ENCODE results near the gene TMEM232. TPM values are rescaled to one million over a fixed set of nuclear protein-coding genes. Genes with fewer than 3 reads are reported as not detected.

Gene TMEM232
- total and polyA plus RNA-seq, 2 donors (not counting 3 experiments of a cell fraction or from before 2014, with no cell fraction given) = 0.17 to 0.38 TPM

DNA sequence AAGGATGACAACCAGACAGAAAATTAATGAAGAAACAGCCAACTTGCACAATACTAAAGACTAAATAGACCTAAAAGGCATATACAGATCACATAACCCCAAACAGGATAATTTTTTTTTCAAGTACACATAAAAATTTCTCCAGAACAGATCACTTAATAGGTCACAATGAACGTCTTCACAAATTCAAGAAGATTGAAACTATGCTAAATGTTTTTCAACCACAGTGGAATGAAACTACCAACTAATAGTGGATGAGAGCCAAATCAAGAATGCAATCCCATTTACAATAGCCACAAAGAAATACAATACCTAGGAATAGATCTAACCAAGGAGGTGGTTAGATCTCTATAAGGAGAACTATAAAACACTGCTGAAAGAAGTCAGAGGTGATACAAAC lies 145.8 kb downstream of the TMEM232 start:
- H3K36me3 ChIP-seq (ENCODE audit: control insufficient read depth in 2 of 2, extremely low read depth in 1 of 2, insufficient read depth in 2 of 2, low read length in 2 of 2) = no peaks in the 10 kb centered on the region
- H3K79me2 ChIP-seq (ENCODE audit: control insufficient read depth, insufficient read depth, low read length) = no peaks in the 10 kb centered on the region
- no peaks in the 10 kb centered on the region for H3K27me3 ChIP-seq (ENCODE audit: control insufficient read depth in 2 of 2, insufficient read depth in 2 of 2, low read length in 2 of 2)
- dilution Hi-C loops (cut with MboI; ENCODE audit: extremely low pct_ligation_motif_present, low sequenced_read_pairs) = no loop called here
- no peaks in the 10 kb centered on the region for H3K4me1 ChIP-seq (ENCODE audit: control insufficient read depth, extremely low read depth, insufficient read depth, low read length)
- intact Hi-C loops (cut with micrococcal nuclease) = no loop called here
- DNase-seq (ENCODE audit: low read depth, low spot score) (no peak), FAIRE-seq (no peak)
- no peaks in the 10 kb centered on the region for H3K9me3 ChIP-seq (replicated peaks; ENCODE audit: control insufficient read depth, insufficient read depth, low read length)
- no peak overlapping the region for H3K27ac ChIP-seq (ENCODE audit: insufficient read depth, low read depth, low read length)
- CTCF ChIA-PET = no interaction called here
- BruUV-seq (replicated peaks) = no TSS peak
- no peak overlapping the region for H3K4me3 ChIP-seq (replicated peaks in 1 of 3; ENCODE audit: insufficient read depth in 1 of 3, low read depth in 1 of 3, low read length in 3 of 3)
- POLR2A ChIA-PET = no interaction called here
- no peak overlapping the region for H3K4me2 ChIP-seq (ENCODE audit: insufficient read depth, low read length)
- no peak overlapping the region for H2AFZ ChIP-seq (ENCODE audit: low read depth, low read length)
- no peaks in the 10 kb centered on the region for H3K9me1 ChIP-seq (replicated peaks; ENCODE audit: control insufficient read depth, extremely low read depth, insufficient read depth, low read length)
- TF ChIP-seq JUN (IDR thresholded peaks at IDR 0.05; ENCODE audit: borderline replicate concordance, insufficient read depth, insufficient read length, low read depth) (no peak), MYC (IDR thresholded peaks at IDR 0.05; ENCODE audit: low read depth, low read length) (no peak), EZH2 (IDR thresholded peaks at IDR 0.05; ENCODE audit: borderline replicate concordance, low read depth, low read length, severe bottlenecking) (no peak), FOS (IDR thresholded peaks at IDR 0.05; ENCODE audit: borderline replicate concordance, insufficient read depth, low read length) (no peak)
- TF ChIP-seq, protein P1, sequence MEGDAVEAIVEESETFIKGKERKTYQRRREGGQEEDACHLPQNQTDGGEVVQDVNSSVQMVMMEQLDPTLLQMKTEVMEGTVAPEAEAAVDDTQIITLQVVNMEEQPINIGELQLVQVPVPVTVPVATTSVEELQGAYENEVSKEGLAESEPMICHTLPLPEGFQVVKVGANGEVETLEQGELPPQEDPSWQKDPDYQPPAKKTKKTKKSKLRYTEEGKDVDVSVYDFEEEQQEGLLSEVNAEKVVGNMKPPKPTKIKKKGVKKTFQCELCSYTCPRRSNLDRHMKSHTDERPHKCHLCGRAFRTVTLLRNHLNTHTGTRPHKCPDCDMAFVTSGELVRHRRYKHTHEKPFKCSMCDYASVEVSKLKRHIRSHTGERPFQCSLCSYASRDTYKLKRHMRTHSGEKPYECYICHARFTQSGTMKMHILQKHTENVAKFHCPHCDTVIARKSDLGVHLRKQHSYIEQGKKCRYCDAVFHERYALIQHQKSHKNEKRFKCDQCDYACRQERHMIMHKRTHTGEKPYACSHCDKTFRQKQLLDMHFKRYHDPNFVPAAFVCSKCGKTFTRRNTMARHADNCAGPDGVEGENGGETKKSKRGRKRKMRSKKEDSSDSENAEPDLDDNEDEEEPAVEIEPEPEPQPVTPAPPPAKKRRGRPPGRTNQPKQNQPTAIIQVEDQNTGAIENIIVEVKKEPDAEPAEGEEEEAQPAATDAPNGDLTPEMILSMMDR (IDR thresholded peaks at IDR 0.05; ENCODE audit: extremely low read depth in 1 of 2, insufficient read depth in 1 of 2, low read depth in 1 of 2, low read length in 2 of 2) = no peak
- H4K20me1 ChIP-seq (replicated peaks; ENCODE audit: control insufficient read depth, extremely low read depth, insufficient read depth, low read length) = no peaks in the 10 kb centered on the region
- no peak overlapping the region for H3K9ac ChIP-seq (replicated peaks; ENCODE audit: extremely low read depth, insufficient read depth, low read length)

DNA sequence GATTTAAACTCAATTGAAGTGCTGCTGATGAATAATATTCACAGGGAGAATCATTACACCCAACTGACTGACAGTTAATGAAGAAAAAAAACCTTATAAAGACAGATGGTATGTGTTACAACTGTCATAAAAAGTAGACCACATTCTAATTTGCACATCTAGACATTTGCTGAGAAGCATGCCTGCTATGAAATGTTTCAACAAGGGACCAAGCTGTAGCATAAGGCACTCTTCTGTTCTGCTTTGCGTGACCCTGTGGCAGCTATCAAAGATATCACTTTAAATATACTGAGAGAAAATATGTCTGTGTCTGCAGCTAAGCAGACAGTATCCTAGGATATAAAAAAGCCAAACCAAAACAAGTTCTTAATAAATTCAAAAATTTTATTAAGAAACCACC lies 153.7 kb downstream of the TMEM232 start:
- dilution Hi-C loops (cut with MboI; ENCODE audit: extremely low pct_ligation_motif_present, low sequenced_read_pairs) = no loop called here
- intact Hi-C loops (cut with micrococcal nuclease) = no loop called here
- Histone ChIP-seq H3K9me1 (replicated peaks; ENCODE audit: control insufficient read depth, extremely low read depth, insufficient read depth, low read length) (no peaks in the 10 kb centered on the region), H3K27me3 (ENCODE audit: control insufficient read depth in 2 of 2, insufficient read depth in 2 of 2, low read length in 2 of 2) (no peaks in the 10 kb centered on the region), H3K27ac (ENCODE audit: insufficient read depth, low read depth, low read length) (no peak overlapping the region), H3K9me3 (replicated peaks; ENCODE audit: control insufficient read depth, insufficient read depth, low read length) (no peaks in the 10 kb centered on the region), H3K4me1 (ENCODE audit: control insufficient read depth, extremely low read depth, insufficient read depth, low read length) (no peaks in the 10 kb centered on the region), H3K36me3 (ENCODE audit: control insufficient read depth in 2 of 2, extremely low read depth in 1 of 2, insufficient read depth in 2 of 2, low read length in 2 of 2) (no peaks in the 10 kb centered on the region), H2AFZ (ENCODE audit: low read depth, low read length) (no peak overlapping the region), H3K4me3 (replicated peaks in 1 of 3; ENCODE audit: insufficient read depth in 1 of 3, low read depth in 1 of 3, low read length in 3 of 3) (no peak overlapping the region), H3K79me2 (ENCODE audit: control insufficient read depth, insufficient read depth, low read length) (no peaks in the 10 kb centered on the region), H3K9ac (replicated peaks; ENCODE audit: extremely low read depth, insufficient read depth, low read length) (no peak overlapping the region), H3K4me2 (ENCODE audit: insufficient read depth, low read length) (no peak overlapping the region), H4K20me1 (replicated peaks; ENCODE audit: control insufficient read depth, extremely low read depth, insufficient read depth, low read length) (no peaks in the 10 kb centered on the region)
- TF ChIP-seq POLR2AphosphoS5 (IDR thresholded peaks at IDR 0.05; ENCODE audit: insufficient read depth, low read depth, low read length) (no peak), JUN (IDR thresholded peaks at IDR 0.05; ENCODE audit: borderline replicate concordance, insufficient read depth, insufficient read length, low read depth) (no peak), EZH2 (IDR thresholded peaks at IDR 0.05; ENCODE audit: borderline replicate concordance, low read depth, low read length, severe bottlenecking) (no peak), FOS (IDR thresholded peaks at IDR 0.05; ENCODE audit: borderline replicate concordance, insufficient read depth, low read length) (no peak), MYC (IDR thresholded peaks at IDR 0.05; ENCODE audit: low read depth, low read length) (no peak), GATA2 (IDR thresholded peaks at IDR 0.05; ENCODE audit: insufficient read depth, insufficient read length, low read depth, low read length) (no peak), POLR2A (IDR thresholded peaks at IDR 0.05; ENCODE audit: low read depth, low read length) (no peak)
- TF ChIP-seq, protein P2, sequence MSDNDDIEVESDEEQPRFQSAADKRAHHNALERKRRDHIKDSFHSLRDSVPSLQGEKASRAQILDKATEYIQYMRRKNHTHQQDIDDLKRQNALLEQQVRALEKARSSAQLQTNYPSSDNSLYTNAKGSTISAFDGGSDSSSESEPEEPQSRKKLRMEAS (IDR thresholded peaks at IDR 0.05; ENCODE audit: insufficient read depth, insufficient read length) = no peak
- TF ChIP-seq, protein P1 (IDR thresholded peaks at IDR 0.05; ENCODE audit: extremely low read depth in 1 of 2, insufficient read depth in 1 of 2, low read depth in 1 of 2, low read length in 2 of 2) = no peak
- no peak for FAIRE-seq
- POLR2A ChIA-PET = no interaction called here
- no peak for DNase-seq (ENCODE audit: low read depth, low spot score)
- CTCF ChIA-PET = no interaction called here
- BruUV-seq (replicated peaks) = no TSS peak
